T-cell (primary cell): ENCODE results near the gene GYPB. TPM values are rescaled to one million over a fixed set of nuclear protein-coding genes. Genes with fewer than 3 reads are reported as not detected.
"Not testable (repeated sequence)": the region's sequence is repeated elsewhere in the genome, so short reads cannot be mapped to it uniquely, and the experiment has no call there.

ENCODE experiments used
- ATAC-seq, 4 experiments: fragments of 200-7000 bp in 3 of 4; fragments of 150-1000 bp in 1 of 4; cut with Tn5 transposase; replicated peaks in 1 of 4; 1 replicate in 3 of 4; 2 replicates in 1 of 4; pipeline ENCODE4 v1.10.0; 2021; ENCODE audit warnings: moderate library complexity in 3 of 4, mild to moderate bottlenecking in 2 of 4, moderate number of reproducible peaks in 1 of 4
- CTCF ChIA-PET, 2 donors: fragments of 300-600 bp; sonication (Branson Sonifier 250); formaldehyde crosslinking; loops; one replicate each; lab custom pipeline; 2022; ENCODE audit warnings: antibody characterized with exemption in 2 of 2; lab: Charles Lee
- POLR2A ChIA-PET, 2 donors: fragments of 300-600 bp; sonication (Branson Sonifier 250); formaldehyde crosslinking; loops; one replicate each; lab custom pipeline; 2022; ENCODE audit warnings: antibody characterized with exemption in 2 of 2; lab: Charles Lee
- DNase-seq, 35 experiments: peaks; one replicate each; pipeline versions ENCODE4 v3.0.0 to v3.0.0-alpha.2; 2013 to 2023
- H3K27ac ChIP-seq: one replicate; pipeline ENCODE4 v1.5.1; 2013; ENCODE audit warnings: low read length
- H3K27me3 ChIP-seq, 2 experiments: replicated peaks in 1 of 2; 1 replicate in 1 of 2; 2 replicates in 1 of 2; pipeline versions ENCODE4 v1.6.1 to v1.7.0; 2013; ENCODE audit warnings: low read length in 1 of 2, mixed read lengths in 1 of 2; ENCODE audit not compliant: control insufficient read depth in 2 of 2, insufficient read depth in 2 of 2; ENCODE audit errors: extremely low read depth in 1 of 2
- H3K36me3 ChIP-seq, 2 donors: 1 replicate in 1 of 2; 2 replicates in 1 of 2; pipeline versions ENCODE4 v1.6.1 to v1.7.0; 2013; ENCODE audit warnings: low read length in 1 of 2; ENCODE audit not compliant: control insufficient read depth in 2 of 2, insufficient read depth in 1 of 2; ENCODE audit errors: extremely low read depth in 1 of 2
- H3K4me1 ChIP-seq, 2 experiments: 1 replicate in 1 of 2; 2 replicates in 1 of 2; pipeline versions ENCODE4 v1.6.1 to v1.7.0; 2013; ENCODE audit warnings: low read length in 2 of 2, mixed read lengths in 1 of 2; ENCODE audit not compliant: insufficient read depth in 2 of 2, control insufficient read depth in 1 of 2; ENCODE audit errors: extremely low read depth in 1 of 2
- H3K4me3 ChIP-seq, 2 donors: 1 replicate in 1 of 2; 2 replicates in 1 of 2; pipeline versions ENCODE4 v1.5.1 to v1.7.0; 2013; ENCODE audit warnings: mild to moderate bottlenecking in 2 of 2, low read length in 1 of 2, moderate library complexity in 1 of 2; ENCODE audit not compliant: control insufficient read depth in 1 of 2; ENCODE audit errors: extremely low read depth in 1 of 2
- H3K9me3 ChIP-seq: 2 replicates; pipeline ENCODE4 v1.7.0; 2013
- H3K27ac Mint-ChIP-seq, 2 donors: one replicate each; pipeline ENCODE4 v1.8.0; 2020 to 2021; ENCODE audit warnings: mild to moderate bottlenecking in 2 of 2, mixed read lengths in 2 of 2
- H3K27me3 Mint-ChIP-seq, 2 donors: one replicate each; pipeline ENCODE4 v1.8.0; 2021 to 2022; ENCODE audit warnings: mixed read lengths in 2 of 2
- H3K36me3 Mint-ChIP-seq: one replicate; pipeline ENCODE4 v1.8.0; 2021; ENCODE audit warnings: mixed read lengths
- H3K4me1 Mint-ChIP-seq, 3 donors: one replicate each; pipeline ENCODE4 v1.8.0; 2020 to 2022; ENCODE audit warnings: mixed read lengths in 3 of 3, mild to moderate bottlenecking in 1 of 3
- H3K4me3 Mint-ChIP-seq, 3 donors: one replicate each; pipeline ENCODE4 v1.8.0; 2020 to 2022; ENCODE audit warnings: mild to moderate bottlenecking in 3 of 3, mixed read lengths in 3 of 3, moderate library complexity in 3 of 3
- H3K9me3 Mint-ChIP-seq, 3 donors: one replicate each; pipeline ENCODE4 v1.8.0; 2020 to 2022; ENCODE audit warnings: mixed read lengths in 3 of 3
- WGBS: methylation state at CpG from one replicate; pipeline ENCODE4 v1.1.5; 2013; ENCODE audit warnings: missing lambda C conversion rate; ENCODE audit not compliant: insufficient coverage; 5-methylcytosine and 5-hydroxymethylcytosine counted together
- total RNA-seq, 35 experiments: library from RNA in 6 of 35; stranded (reverse) in 6 of 35; fragments of 120-200 nt in 1 of 35; gene quantifications; one replicate each; pipeline versions ENCODE4 v1.2.1 to v1.2.4 and lab custom pipeline; 2013 to 2026

The GYPB gene
- total RNA-seq, 5 donors from 2014 or later (not counting 1 experiment from before 2014, with no cell fraction given), result not detected

DNA sequence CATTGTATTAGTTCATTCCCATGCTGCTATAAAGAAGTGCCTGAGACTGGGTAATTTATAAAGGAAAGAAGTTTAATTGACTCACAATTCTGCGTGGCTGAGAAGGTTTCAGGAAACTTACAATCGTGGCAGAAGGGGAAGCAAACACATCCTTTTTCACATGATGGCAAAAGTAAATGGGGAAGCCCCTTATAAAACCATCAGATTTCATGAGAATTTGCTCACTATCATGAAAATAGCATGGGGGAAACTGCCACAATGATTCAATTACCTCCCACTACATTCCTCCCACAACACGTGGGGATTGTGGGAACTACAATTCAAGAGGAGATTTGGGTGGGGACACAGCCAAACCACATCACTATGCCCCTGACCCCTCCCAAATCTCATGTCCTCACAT, 28.5 kb downstream of the GYPB start:
- DNase-seq, H3K27me3 ChIP-seq, H3K4me3 ChIP-seq, H3K4me3 Mint-ChIP-seq, H3K4me1 Mint-ChIP-seq, H3K27me3 Mint-ChIP-seq, H3K36me3 ChIP-seq, H3K27ac Mint-ChIP-seq, H3K9me3 Mint-ChIP-seq, ATAC-seq, CTCF ChIA-PET, H3K4me1 ChIP-seq, H3K27ac ChIP-seq, H3K36me3 Mint-ChIP-seq, POLR2A ChIA-PET, H3K9me3 ChIP-seq: not testable (repeated sequence)
- no CpG with 5 or more reads among the region's 3 CpGs for WGBS

DNA sequence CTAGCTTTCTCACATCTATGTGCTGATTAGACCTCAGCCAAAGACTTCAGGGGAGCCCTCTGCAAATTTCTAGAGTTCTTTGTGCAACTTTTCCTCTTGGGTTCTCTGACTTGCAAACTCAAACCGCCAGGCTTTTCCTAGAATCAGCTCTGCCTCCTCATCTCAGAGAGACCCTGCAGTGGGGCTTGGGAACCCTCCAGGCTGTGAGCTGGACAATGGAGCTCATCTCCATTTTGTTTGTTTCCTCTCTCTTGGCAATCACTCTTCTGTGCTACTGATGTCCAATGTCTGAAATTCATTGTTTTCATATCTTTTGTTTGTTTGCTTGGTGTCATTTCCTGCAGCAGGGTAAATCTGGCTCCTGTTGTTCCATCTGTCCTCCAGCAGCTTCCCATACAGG, 33.0 kb downstream of the GYPB start:
- Histone ChIP-seq H3K4me3 (no peak overlapping the region), H3K36me3 (no peaks in the 10 kb centered on the region), H3K27me3 (no peaks in the 10 kb centered on the region), H3K9me3 (no peaks in the 10 kb centered on the region), H3K27ac (no peak overlapping the region), H3K4me1 (no peaks in the 10 kb centered on the region)
- DNase-seq, result no peak
- WGBS, result 90% methylated on average over 1 of the region's 1 CpG
- ATAC-seq, result no peak
- no peak overlapping the region for H3K27ac Mint-ChIP-seq
- H3K4me1 Mint-ChIP-seq, result no peaks in the 10 kb centered on the region
- CTCF ChIA-PET, result no interaction called here
- peaks cover 0 to 1% of the 10 kb centered on the region in 2 donors for H3K27me3 Mint-ChIP-seq
- POLR2A ChIA-PET, result no interaction called here
- H3K9me3 Mint-ChIP-seq, result no peaks in the 10 kb centered on the region
- H3K4me3 Mint-ChIP-seq, result no peak overlapping the region
- H3K36me3 Mint-ChIP-seq, result no peaks in the 10 kb centered on the region

DNA sequence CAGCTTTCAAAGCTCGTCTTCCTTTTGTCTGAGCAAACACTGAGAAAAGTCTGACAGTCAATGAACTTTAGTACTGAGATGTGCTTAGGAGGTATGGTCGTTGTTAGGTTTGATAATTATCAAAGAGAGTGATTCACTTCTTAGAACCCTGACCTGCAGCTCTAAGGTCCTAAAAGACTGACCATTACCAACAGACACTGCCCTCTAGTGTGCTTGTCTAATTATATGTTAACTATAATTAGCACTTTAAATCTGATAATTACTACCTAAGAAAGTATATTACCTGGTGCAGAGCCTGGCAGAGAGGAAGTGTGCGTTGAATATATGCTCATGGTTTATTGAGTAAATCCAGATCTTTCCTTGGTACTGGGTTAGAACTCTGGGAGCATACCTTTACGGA, 38.4 kb downstream of the GYPB start:
- ATAC-seq, H3K27ac ChIP-seq, H3K4me1 Mint-ChIP-seq, H3K27ac Mint-ChIP-seq, H3K27me3 ChIP-seq, H3K4me3 Mint-ChIP-seq, DNase-seq, H3K4me3 ChIP-seq, H3K4me1 ChIP-seq, H3K36me3 ChIP-seq, H3K9me3 ChIP-seq, CTCF ChIA-PET, H3K36me3 Mint-ChIP-seq, POLR2A ChIA-PET, H3K27me3 Mint-ChIP-seq, H3K9me3 Mint-ChIP-seq: not testable (repeated sequence)
- WGBS, result no CpG with 5 or more reads among the region's 4 CpGs

DNA sequence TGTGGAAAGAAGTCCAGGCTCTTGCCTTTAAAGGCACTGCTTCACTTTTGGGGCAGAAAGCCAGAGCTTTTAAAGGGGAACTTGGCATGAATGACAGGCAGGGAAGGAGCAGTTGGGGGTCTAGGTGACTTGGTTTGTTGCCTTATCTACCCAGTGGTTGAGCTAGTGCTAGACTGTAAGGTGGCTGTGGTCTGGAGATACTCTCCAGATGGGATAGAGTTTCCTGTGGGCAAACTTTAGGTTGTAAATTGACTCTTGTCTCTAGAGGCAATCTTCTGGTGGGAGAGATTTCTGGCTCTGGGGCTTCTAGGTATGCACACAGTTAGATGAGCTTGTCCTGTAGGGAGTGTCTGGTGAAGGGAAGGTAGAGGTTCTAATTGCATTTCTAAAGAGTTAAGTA, 43.7 kb downstream of the GYPB start:
- H3K27me3 Mint-ChIP-seq, CTCF ChIA-PET, H3K4me1 ChIP-seq, H3K4me1 Mint-ChIP-seq, H3K27ac Mint-ChIP-seq, POLR2A ChIA-PET, H3K4me3 Mint-ChIP-seq, H3K9me3 Mint-ChIP-seq, H3K9me3 ChIP-seq, ATAC-seq, DNase-seq, H3K27me3 ChIP-seq, H3K36me3 Mint-ChIP-seq, H3K27ac ChIP-seq, H3K4me3 ChIP-seq, H3K36me3 ChIP-seq: not testable (repeated sequence)

DNA sequence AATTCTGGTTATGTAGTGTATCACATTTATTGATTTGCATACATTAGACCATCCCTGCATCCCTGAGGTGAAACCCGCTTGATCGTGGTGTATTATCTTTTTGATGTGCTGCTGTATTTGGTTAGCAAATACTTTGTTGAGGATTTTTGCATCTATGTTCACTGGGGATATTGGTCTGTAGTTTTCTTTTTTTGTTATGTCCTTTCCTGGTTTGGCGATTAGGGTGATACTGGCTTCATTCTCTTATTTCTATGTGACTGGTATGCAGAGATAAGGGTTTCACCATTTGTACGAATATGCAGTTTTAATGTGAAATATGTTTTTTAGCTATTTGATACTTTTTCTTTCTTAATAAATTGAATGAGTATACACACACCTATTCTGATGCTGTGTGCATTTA, 45.2 kb downstream of the GYPB start:
- H3K27me3 ChIP-seq, H3K4me3 ChIP-seq, H3K27ac ChIP-seq, H3K9me3 Mint-ChIP-seq, H3K27me3 Mint-ChIP-seq, H3K36me3 ChIP-seq, H3K4me1 Mint-ChIP-seq, ATAC-seq, H3K9me3 ChIP-seq, H3K36me3 Mint-ChIP-seq, DNase-seq, H3K27ac Mint-ChIP-seq, CTCF ChIA-PET, H3K4me1 ChIP-seq, POLR2A ChIA-PET, H3K4me3 Mint-ChIP-seq: not testable (repeated sequence)
- no CpG with 5 or more reads among the region's 4 CpGs for WGBS

DNA sequence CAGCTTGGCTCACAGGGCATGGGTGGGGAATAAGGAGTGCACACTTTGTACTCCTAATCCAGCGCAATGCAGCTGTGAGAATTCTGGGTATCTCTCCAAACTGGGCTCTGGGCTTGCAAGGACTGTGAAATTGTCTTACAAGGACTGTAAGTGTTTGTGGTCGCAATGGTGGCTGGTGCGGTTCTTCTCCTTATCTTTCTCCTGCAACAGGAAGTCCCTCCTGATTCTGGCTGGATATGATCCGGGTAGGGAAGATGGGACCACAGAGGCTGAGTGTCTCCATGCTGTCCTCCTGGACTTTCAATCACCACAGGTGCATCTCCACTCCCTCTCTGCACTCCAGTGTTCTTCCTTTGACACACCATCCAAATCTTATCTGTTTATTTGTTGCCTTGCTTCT, 58.1 kb downstream of the GYPB start:
- ATAC-seq (no peak), DNase-seq (no peak)
- no peaks in the 10 kb centered on the region for H3K36me3 ChIP-seq
- no peaks in the 10 kb centered on the region for H3K4me1 ChIP-seq
- H3K4me3 ChIP-seq, result no peak overlapping the region
- no peaks in the 10 kb centered on the region for H3K9me3 Mint-ChIP-seq
- no peaks in the 10 kb centered on the region for H3K9me3 ChIP-seq
- H3K27ac ChIP-seq, result no peak overlapping the region
- ChIA-PET CTCF (no interaction called here), POLR2A (no interaction called here)
- no peaks in the 10 kb centered on the region for H3K27me3 ChIP-seq
- H3K27ac Mint-ChIP-seq, result no peak overlapping the region
- no peaks in the 10 kb centered on the region for H3K27me3 Mint-ChIP-seq
- 60% methylated on average over 1 of the region's 4 CpGs for WGBS
- no peak overlapping the region for H3K4me3 Mint-ChIP-seq
- no peaks in the 10 kb centered on the region for H3K4me1 Mint-ChIP-seq
- no peaks in the 10 kb centered on the region for H3K36me3 Mint-ChIP-seq

DNA sequence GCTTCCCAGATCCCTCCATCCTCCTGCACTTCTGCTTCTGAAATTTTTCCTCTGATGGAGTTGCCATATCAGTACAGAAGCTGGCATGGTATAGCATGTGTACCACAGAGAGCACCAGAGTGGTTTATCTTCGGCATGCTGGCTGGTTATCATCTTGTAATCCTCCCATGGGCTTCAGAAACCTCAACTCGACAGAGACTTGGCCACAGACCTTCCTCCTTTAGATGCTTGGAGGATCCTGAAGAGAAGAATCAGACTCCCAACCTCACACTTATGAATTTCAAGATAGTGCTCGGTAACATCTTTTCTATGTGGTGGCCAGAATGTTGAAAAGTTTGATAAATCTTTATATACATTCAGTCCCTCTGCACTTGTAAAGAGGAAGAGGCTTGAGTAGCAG, 63.9 kb downstream of the GYPB start:
- H3K27ac Mint-ChIP-seq, H3K4me3 Mint-ChIP-seq: not testable (repeated sequence)

More for the DNA sequence above, 63.9 kb downstream of the GYPB start:
- POLR2A ChIA-PET, H3K36me3 ChIP-seq, H3K36me3 Mint-ChIP-seq, H3K4me1 ChIP-seq, H3K4me3 ChIP-seq, H3K4me1 Mint-ChIP-seq, DNase-seq, H3K27me3 ChIP-seq, CTCF ChIA-PET, H3K27me3 Mint-ChIP-seq, H3K27ac ChIP-seq, H3K9me3 ChIP-seq, ATAC-seq: not testable (repeated sequence)
- H3K9me3 Mint-ChIP-seq, result peaks cover 7 to 18% (median 11%) of the 10 kb centered on the region in 3 donors
- WGBS, result no CpG with 5 or more reads among the region's 3 CpGs
